Measurements from ENCODE around the gene PA2G4.

The PA2G4 gene

GRCh38 chr12:56101045-56101444 is 3.3 kb upstream of the PA2G4 start:
- H3K27ac ChIP-seq, result peak overlapping the region; percentile 92; the same call in 1 of the 2 replicates
- no peak for TF ChIP-seq ZFX (IDR thresholded peaks at IDR 0.05; ENCODE audit: borderline replicate concordance)
- TF ChIP-seq, protein P1, sequence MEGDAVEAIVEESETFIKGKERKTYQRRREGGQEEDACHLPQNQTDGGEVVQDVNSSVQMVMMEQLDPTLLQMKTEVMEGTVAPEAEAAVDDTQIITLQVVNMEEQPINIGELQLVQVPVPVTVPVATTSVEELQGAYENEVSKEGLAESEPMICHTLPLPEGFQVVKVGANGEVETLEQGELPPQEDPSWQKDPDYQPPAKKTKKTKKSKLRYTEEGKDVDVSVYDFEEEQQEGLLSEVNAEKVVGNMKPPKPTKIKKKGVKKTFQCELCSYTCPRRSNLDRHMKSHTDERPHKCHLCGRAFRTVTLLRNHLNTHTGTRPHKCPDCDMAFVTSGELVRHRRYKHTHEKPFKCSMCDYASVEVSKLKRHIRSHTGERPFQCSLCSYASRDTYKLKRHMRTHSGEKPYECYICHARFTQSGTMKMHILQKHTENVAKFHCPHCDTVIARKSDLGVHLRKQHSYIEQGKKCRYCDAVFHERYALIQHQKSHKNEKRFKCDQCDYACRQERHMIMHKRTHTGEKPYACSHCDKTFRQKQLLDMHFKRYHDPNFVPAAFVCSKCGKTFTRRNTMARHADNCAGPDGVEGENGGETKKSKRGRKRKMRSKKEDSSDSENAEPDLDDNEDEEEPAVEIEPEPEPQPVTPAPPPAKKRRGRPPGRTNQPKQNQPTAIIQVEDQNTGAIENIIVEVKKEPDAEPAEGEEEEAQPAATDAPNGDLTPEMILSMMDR (IDR thresholded peaks at IDR 0.05), result no peak

DNA sequence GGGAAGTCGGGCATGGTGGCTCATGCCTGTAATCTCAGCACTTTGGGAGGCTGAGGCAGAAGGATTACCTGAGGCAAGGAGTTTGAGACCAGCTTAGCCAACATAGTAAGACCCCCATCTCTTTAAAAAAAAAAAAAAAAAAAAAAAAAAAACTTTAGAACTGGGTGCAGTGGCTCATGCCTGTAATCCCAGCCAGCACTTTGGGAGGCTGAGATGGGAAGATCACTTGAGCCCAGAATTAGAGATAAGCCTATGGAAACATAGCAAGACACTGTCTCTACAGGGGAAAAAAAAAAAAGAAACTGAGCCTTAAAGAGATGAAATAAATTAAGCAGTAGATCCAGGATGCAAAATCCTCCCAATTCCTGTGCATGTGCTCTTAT is 1.7 kb upstream of the PA2G4 start:
- peak overlapping the region; percentile 92 for H3K27ac ChIP-seq
- TF ChIP-seq ZFX (IDR thresholded peaks at IDR 0.05; ENCODE audit: borderline replicate concordance), result no peak
- TF ChIP-seq, protein P1 (IDR thresholded peaks at IDR 0.05), result no peak

GRCh38 chr12:56103066-56103711 is 1.2 kb upstream of the PA2G4 start:
- TF ChIP-seq, protein P1 (IDR thresholded peaks at IDR 0.05), result no peak
- no peak for TF ChIP-seq ZFX (IDR thresholded peaks at IDR 0.05; ENCODE audit: borderline replicate concordance)
- H3K27ac ChIP-seq, result peak overlapping the region; percentile 92

DNA sequence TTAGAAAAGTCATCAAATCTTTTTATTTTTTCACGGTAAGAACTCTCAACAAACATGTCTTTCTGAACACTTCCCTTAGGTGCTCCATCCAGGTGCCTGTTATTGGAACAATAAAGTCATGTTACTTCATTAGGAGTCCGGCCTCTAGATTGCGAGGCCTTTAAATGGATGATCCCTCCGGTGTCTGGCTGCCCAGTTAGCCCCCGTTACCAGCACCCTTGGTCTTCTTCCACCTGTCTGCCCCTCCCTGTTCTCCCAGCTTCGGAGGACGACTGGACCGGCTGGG is 593 bp upstream of the PA2G4 start:
- no peak for TF ChIP-seq ZFX (IDR thresholded peaks at IDR 0.05; ENCODE audit: borderline replicate concordance)
- TF ChIP-seq, protein P1 (IDR thresholded peaks at IDR 0.05), result no peak
- H3K27ac ChIP-seq, result peak overlapping the region; percentile 92

DNA sequence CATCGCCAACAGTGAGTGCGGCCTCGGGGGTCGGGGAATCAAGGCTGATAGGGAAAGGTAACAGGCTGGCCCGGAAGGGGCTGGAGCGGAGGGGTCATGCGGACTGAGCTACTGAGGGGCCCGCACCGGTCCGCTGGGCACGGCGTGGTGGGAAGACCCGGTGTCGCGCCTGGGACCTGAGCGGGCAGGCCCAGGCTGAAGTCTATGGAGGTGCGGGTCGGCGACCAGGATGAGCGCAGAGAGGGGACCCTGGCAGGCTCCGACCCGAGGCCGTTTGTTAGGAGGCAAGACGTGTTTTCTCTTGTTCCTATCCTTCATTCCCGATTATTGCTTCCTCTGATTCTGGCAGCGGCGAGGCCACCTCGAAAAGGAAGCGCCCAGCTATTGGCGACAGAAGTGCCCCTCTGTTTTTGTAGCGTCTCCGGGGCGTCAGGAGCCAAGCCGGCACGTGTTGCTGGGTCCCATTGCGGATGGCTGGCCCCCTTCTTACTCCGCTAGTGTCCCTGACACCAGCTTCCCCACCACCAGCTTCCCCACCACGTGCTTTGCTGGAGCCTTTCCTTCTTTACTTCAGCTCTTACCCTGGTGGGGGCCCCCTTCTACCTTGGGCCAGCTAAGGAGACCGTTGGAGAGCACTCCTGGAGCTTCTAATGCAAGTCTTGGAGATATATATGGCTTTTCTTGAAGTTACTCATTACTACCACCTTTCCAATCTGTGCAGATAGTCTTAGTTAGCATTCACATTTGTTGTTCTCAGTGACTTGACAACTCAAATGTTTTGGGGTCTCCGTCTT is 653 bp downstream of the PA2G4 start:
- TF ChIP-seq, protein P1 (IDR thresholded peaks at IDR 0.05), result peak; percentile 25; the same call in 1 of the 2 replicates
- TF ChIP-seq ZFX (IDR thresholded peaks at IDR 0.05; ENCODE audit: borderline replicate concordance), result no peak
- peak overlapping the region; percentile 92 for H3K27ac ChIP-seq

DNA sequence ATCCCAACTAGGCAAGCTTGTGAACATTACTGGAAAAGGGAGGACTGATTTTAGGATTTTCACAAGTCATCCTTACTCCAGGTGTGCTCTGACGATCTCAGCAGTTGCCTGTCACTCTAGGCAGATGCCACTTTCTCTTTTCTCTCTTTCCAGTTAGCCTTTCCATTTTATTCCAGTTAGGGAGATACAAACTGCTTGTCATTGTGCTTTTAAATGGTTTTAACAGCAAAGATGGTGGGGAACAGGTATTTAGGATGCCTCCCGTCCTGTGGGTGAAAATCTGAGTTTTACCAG is 1.2 kb downstream of the PA2G4 start:
- H3K27ac ChIP-seq, result peak overlapping the region; percentile 92
- TF ChIP-seq, protein P1 (IDR thresholded peaks at IDR 0.05), result no peak
- no peak for TF ChIP-seq ZFX (IDR thresholded peaks at IDR 0.05; ENCODE audit: borderline replicate concordance)

DNA sequence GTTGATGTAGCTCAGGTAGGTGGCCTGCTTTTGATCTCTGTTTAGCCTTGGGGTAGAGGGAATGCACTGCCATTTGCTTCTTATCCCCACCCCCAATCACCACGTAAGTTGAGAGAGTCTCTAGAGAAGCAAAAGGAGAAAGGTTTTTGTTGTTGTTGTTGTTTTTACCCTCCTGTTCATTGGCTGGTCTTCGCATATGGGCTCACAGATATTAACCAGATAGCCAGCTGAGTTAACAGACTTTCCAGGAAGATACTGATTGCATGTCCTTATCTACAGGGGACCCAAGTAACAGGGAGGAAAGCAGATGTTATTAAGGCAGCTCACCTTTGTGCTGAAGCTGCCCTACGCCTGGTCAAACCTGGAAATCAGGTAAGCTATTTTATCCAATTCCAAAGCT is 2.9 kb downstream of the PA2G4 start:
- peak overlapping the region; percentile 92; the same call in 1 of the 2 replicates for H3K27ac ChIP-seq
- TF ChIP-seq ZFX (IDR thresholded peaks at IDR 0.05; ENCODE audit: borderline replicate concordance), result no peak
- TF ChIP-seq, protein P1 (IDR thresholded peaks at IDR 0.05), result no peak
